ENCODE measurements around the gene ZBED4.

ZBED4 gene

GRCh38 chr22:49911881-49912625 lies 58.4 kb downstream of the ZBED4 start:
- no peaks in the 10 kb centered on the region for H3K27me3 ChIP-seq (replicated peaks; ENCODE audit: insufficient read depth, low read length)
- H3K4me3 ChIP-seq (ENCODE audit: low read length) = no peak overlapping the region
- no peaks in the 10 kb centered on the region for H4K20me1 ChIP-seq (ENCODE audit: insufficient read depth, low read length)
- H3K9me3 ChIP-seq (replicated peaks; ENCODE audit: insufficient read depth, low read length) = no peaks in the 10 kb centered on the region
- H2AFZ ChIP-seq (ENCODE audit: low read length) = no peak overlapping the region
- no peak overlapping the region for H3K4me2 ChIP-seq (ENCODE audit: low read depth, low read length)
- H3K36me3 ChIP-seq (replicated peaks; ENCODE audit: insufficient read depth, low read length) = no peaks in the 10 kb centered on the region
- no peak overlapping the region for H3K27ac ChIP-seq (ENCODE audit: low read length)
- no peaks in the 10 kb centered on the region for H3K9me2 ChIP-seq (replicated peaks; ENCODE audit: insufficient read depth, low read length)
- DNase-seq = no peak
- H3K4me1 ChIP-seq (ENCODE audit: low read length) = no peaks in the 10 kb centered on the region
- H3F3A ChIP-seq (ENCODE audit: insufficient read depth, low read length) = no peaks in the 10 kb centered on the region
- no peak overlapping the region for H3K9ac ChIP-seq (ENCODE audit: low read length)
- no peak for TF ChIP-seq EZH2 (optimal IDR thresholded peaks at IDR 0.05; ENCODE audit: low read depth, low read length)
- TF ChIP-seq CTCF (IDR thresholded peaks at IDR 0.05; ENCODE audit: low read length) = no peak
- TF ChIP-seq EZH2phosphoT487 (IDR thresholded peaks at IDR 0.05; ENCODE audit: low read length) = no peak
- peaks cover 4% of the 10 kb centered on the region for H3K79me2 ChIP-seq (ENCODE audit: low read length)

- no peaks in the 10 kb centered on the region for H3K27me3 ChIP-seq (replicated peaks; ENCODE audit: insufficient read depth, low read length)
- no peaks in the 10 kb centered on the region for H3K9me3 ChIP-seq (replicated peaks; ENCODE audit: insufficient read depth, low read length)
- H3K4me3 ChIP-seq (ENCODE audit: low read length) = no peak overlapping the region
- H3K9ac ChIP-seq (ENCODE audit: low read length) = no peak overlapping the region
- no peak overlapping the region for H3K27ac ChIP-seq (ENCODE audit: low read length)
- H4K20me1 ChIP-seq (ENCODE audit: insufficient read depth, low read length) = no peaks in the 10 kb centered on the region
- no peak for TF ChIP-seq EZH2phosphoT487 (IDR thresholded peaks at IDR 0.05; ENCODE audit: low read length)
- no peak for TF ChIP-seq EZH2 (optimal IDR thresholded peaks at IDR 0.05; ENCODE audit: low read depth, low read length)
- TF ChIP-seq CTCF (IDR thresholded peaks at IDR 0.05; ENCODE audit: low read length) = no peak
- no peaks in the 10 kb centered on the region for H3K9me2 ChIP-seq (replicated peaks; ENCODE audit: insufficient read depth, low read length)
- H3F3A ChIP-seq (ENCODE audit: insufficient read depth, low read length) = no peaks in the 10 kb centered on the region
- no peak overlapping the region for H2AFZ ChIP-seq (ENCODE audit: low read length)
- no peak for DNase-seq
- no peaks in the 10 kb centered on the region for H3K36me3 ChIP-seq (replicated peaks; ENCODE audit: insufficient read depth, low read length)
- no peak overlapping the region for H3K4me2 ChIP-seq (ENCODE audit: low read depth, low read length)
- peaks cover 11% of the 10 kb centered on the region for H3K79me2 ChIP-seq (ENCODE audit: low read length)
- no peaks in the 10 kb centered on the region for H3K4me1 ChIP-seq (ENCODE audit: low read length)
These were observed 59.4 kb downstream of the ZBED4 start for GRCh38 chr22:49913026-49913425.

- Histone ChIP-seq H3K9ac (ENCODE audit: low read length) (no peak overlapping the region), H3K4me3 (ENCODE audit: low read length) (no peak overlapping the region), H3K9me2 (replicated peaks; ENCODE audit: insufficient read depth, low read length) (no peaks in the 10 kb centered on the region), H3K27ac (ENCODE audit: low read length) (no peak overlapping the region), H3K4me1 (ENCODE audit: low read length) (no peaks in the 10 kb centered on the region), H3K4me2 (ENCODE audit: low read depth, low read length) (no peak overlapping the region), H3K36me3 (replicated peaks; ENCODE audit: insufficient read depth, low read length) (no peaks in the 10 kb centered on the region), H3K9me3 (replicated peaks; ENCODE audit: insufficient read depth, low read length) (no peaks in the 10 kb centered on the region), H2AFZ (ENCODE audit: low read length) (no peak overlapping the region), H3K27me3 (replicated peaks; ENCODE audit: insufficient read depth, low read length) (no peaks in the 10 kb centered on the region), H3K79me2 (ENCODE audit: low read length) (peaks cover 11% of the 10 kb centered on the region), H4K20me1 (ENCODE audit: insufficient read depth, low read length) (no peaks in the 10 kb centered on the region), H3F3A (ENCODE audit: insufficient read depth, low read length) (no peaks in the 10 kb centered on the region)
- DNase-seq = no peak
- TF ChIP-seq EZH2 (optimal IDR thresholded peaks at IDR 0.05; ENCODE audit: low read depth, low read length) = no peak
- TF ChIP-seq EZH2phosphoT487 (IDR thresholded peaks at IDR 0.05; ENCODE audit: low read length) = no peak
- no peak for TF ChIP-seq CTCF (IDR thresholded peaks at IDR 0.05; ENCODE audit: low read length)
These were observed 59.8 kb downstream of the ZBED4 start for GRCh38 chr22:49913446-49913845.
